ENCODE data around the gene INPP4A. TPM values are rescaled to one million over a fixed set of nuclear protein-coding genes. Genes with fewer than 3 reads are reported as not detected.

INPP4A gene
- total and polyA plus RNA-seq, 10 of the 15 experiments (the other 5 are each of a cell fraction or from before 2014, with no cell fraction given), result 4.7 to 62.3 (median 36.9) TPM

DNA sequence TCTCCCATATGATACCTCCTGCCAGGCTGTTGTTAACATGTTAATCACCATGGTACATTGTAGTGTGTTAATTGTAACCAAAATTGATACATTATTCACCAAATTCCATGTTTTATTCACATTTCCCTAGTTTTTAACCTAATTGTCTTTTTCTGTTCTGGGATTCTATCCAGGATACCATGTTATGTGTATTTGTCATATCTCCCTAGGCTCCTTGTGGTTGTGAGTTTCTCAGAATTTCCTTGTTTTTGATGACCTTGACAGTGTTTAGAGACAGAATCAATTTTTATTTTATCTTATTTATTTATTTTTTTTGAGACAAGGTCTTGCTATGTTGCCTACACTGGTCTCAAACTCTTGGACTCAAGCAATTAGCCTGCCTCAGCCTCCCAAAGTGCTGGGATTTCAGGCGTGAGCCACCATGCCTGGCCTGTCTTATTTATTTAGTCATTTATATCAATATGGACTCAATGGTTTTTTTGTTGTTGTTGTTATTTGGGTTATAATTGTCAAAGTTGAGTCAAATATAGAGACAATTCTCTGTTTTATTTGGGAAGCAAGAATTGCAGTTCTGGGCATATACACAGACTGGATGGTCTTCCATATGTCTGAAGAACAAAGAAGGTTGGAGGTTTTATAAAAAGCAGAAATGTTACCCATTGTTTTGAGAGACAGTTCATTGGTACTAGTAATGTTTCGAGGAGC lies 42.6 kb downstream of the INPP4A start (continued):
- TF ChIP-seq BACH1 (IDR thresholded peaks at IDR 0.05; ENCODE audit: borderline replicate concordance), result no peak
- peak; percentile 15; the same call in 1 of the 2 replicates for TF ChIP-seq CBFB (IDR thresholded peaks at IDR 0.05; ENCODE audit: low read depth)
- TF ChIP-seq ZSCAN29 (IDR thresholded peaks at IDR 0.05), result no peak
- no peak for TF ChIP-seq MYC (IDR thresholded peaks at IDR 0.05; ENCODE audit: insufficient read depth, insufficient read length, insufficient replicate concordance, low read length, severe bottlenecking)

DNA sequence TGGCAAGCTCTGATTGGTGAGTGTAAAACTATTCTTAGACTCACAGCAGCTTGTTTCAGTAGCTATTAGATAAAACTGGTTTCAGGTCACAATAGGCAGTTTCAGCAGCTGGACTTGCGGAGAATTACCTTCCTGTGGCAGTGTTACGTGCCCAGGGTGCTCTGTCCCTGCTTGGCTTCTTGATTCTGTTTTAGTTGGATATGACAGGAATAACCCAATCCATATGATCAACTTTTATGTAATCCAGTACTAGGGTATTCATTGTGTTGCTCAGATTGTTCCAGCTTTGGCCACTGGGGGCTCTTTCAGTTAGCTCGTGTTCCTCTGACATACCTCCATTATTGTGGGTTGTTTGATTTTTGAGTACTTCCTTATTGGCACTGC lies 43.1 kb downstream of the INPP4A start:
- H3K79me2 ChIP-seq (ENCODE audit: control insufficient read depth, insufficient read depth, low read length), result peaks cover 89% of the 10 kb centered on the region
- TF ChIP-seq, protein P1, sequence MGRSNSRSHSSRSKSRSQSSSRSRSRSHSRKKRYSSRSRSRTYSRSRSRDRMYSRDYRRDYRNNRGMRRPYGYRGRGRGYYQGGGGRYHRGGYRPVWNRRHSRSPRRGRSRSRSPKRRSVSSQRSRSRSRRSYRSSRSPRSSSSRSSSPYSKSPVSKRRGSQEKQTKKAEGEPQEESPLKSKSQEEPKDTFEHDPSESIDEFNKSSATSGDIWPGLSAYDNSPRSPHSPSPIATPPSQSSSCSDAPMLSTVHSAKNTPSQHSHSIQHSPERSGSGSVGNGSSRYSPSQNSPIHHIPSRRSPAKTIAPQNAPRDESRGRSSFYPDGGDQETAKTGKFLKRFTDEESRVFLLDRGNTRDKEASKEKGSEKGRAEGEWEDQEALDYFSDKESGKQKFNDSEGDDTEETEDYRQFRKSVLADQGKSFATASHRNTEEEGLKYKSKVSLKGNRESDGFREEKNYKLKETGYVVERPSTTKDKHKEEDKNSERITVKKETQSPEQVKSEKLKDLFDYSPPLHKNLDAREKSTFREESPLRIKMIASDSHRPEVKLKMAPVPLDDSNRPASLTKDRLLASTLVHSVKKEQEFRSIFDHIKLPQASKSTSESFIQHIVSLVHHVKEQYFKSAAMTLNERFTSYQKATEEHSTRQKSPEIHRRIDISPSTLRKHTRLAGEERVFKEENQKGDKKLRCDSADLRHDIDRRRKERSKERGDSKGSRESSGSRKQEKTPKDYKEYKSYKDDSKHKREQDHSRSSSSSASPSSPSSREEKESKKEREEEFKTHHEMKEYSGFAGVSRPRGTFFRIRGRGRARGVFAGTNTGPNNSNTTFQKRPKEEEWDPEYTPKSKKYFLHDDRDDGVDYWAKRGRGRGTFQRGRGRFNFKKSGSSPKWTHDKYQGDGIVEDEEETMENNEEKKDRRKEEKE (IDR thresholded peaks at IDR 0.05), result no peak
- TF ChIP-seq EED (IDR thresholded peaks at IDR 0.05; ENCODE audit: low read depth), result peak; percentile 96
- peak; percentile 84 for TF ChIP-seq NFIC (IDR thresholded peaks at IDR 0.05; ENCODE audit: low read depth, low read length)
- TF ChIP-seq FOS (IDR thresholded peaks at IDR 0.05; ENCODE audit: borderline replicate concordance, extremely low read depth, insufficient read length), result no peak
- no peak for TF ChIP-seq ZZZ3 (IDR thresholded peaks at IDR 0.05; ENCODE audit: control insufficient read depth, insufficient read length, low read depth)
- TF ChIP-seq PAX8 (IDR thresholded peaks at IDR 0.05), result no peak
- peak; percentile 57; the same call in 1 of the 2 replicates for TF ChIP-seq POLR2A (IDR thresholded peaks at IDR 0.05; ENCODE audit: low read depth, low read length)
- TF ChIP-seq CHD1 (IDR thresholded peaks at IDR 0.05; ENCODE audit: low read depth, low read length), result no peak
- peak; percentile 94; the same call in 1 of the 2 replicates for TF ChIP-seq CBX5 (IDR thresholded peaks at IDR 0.05; ENCODE audit: low read depth)
- TF ChIP-seq CBFB (IDR thresholded peaks at IDR 0.05; ENCODE audit: low read depth), result peak; percentile 15; the same call in 1 of the 2 replicates
- no peak for TF ChIP-seq SMARCA5 (IDR thresholded peaks at IDR 0.05)
- no peak; the same call in 1 of the 2 replicates for TF ChIP-seq MTA3 (IDR thresholded peaks at IDR 0.05; ENCODE audit: borderline replicate concordance, low read length)
- TF ChIP-seq EGR1 (IDR thresholded peaks at IDR 0.05; ENCODE audit: borderline replicate concordance in 1 of 2, low read depth in 2 of 2, low read length in 2 of 2), result no peak
- no peak; the same call in 1 of the 2 replicates for TF ChIP-seq GATAD2B (conservative IDR thresholded peaks at IDR 0.05; ENCODE audit: low read depth)
- TF ChIP-seq TARDBP (IDR thresholded peaks at IDR 0.05; ENCODE audit: borderline replicate concordance), result no peak
- TF ChIP-seq MXI1 (IDR thresholded peaks at IDR 0.05; ENCODE audit: low read depth, low read length), result no peak
- peak; percentile 92 for TF ChIP-seq MEF2A (IDR thresholded peaks at IDR 0.05; ENCODE audit: insufficient read depth, low read depth, low read length)
- TF ChIP-seq BRCA1 (IDR thresholded peaks at IDR 0.05; ENCODE audit: low read depth, low read length), result no peak

More for the DNA sequence above, 43.1 kb downstream of the INPP4A start:
- FAIRE-seq, result peak; percentile 47
- H2AFZ ChIP-seq (ENCODE audit: control insufficient read depth, low read depth, low read length), result no peak overlapping the region
- no peaks in the 10 kb centered on the region; the same call in 2 of the 3 replicates for H3K9me3 ChIP-seq (replicated peaks; ENCODE audit: control insufficient read depth, insufficient read depth, low read length)
- peak overlapping the region; percentile 58 for H3K9ac ChIP-seq (ENCODE audit: control insufficient read depth, insufficient read depth, low read length)
- peaks cover 76% of the 10 kb centered on the region for H3K4me1 ChIP-seq (ENCODE audit: control insufficient read depth, insufficient read depth, low read length)
- peaks cover 11% of the 10 kb centered on the region in 2 experiments for H3K36me3 ChIP-seq (ENCODE audit: control insufficient read depth in 2 of 2, insufficient read depth in 2 of 2, low read length in 1 of 2)
- peak overlapping the region; percentile 78 for H3K27ac ChIP-seq (ENCODE audit: control insufficient read depth, insufficient read depth)
- BruUV-seq (replicated peaks), result no TSS peak
- in situ Hi-C loops (cut with MboI), result no loop called here
- ChIA-PET POLR2A (interaction anchor here (0.9 to 16.1 kb wide), 6 partner anchors 8 to 28 kb away, joined by 3 to 545 read pairs (median 6); no protein-coding TSS in a partner anchor), SMC1A (ENCODE audit: uncharacterized antibody, unreplicated experiment) (interaction anchor here (0.6 to 24.6 kb wide), 10 partner anchors 11 to 844 kb away, joined by 3 to 816 read pairs (median 5); no protein-coding TSS in a partner anchor), RAD21 (ENCODE audit: unreplicated experiment) (interaction anchor here (0.7 to 9.1 kb wide), 15 partner anchors 10 to 208 kb away, joined by 3 to 200 read pairs (median 6); no protein-coding TSS in a partner anchor), CTCF (interaction anchor here (0.6 to 6.6 kb wide), 23 partner anchors 8 to 76 kb away, joined by 3 to 64 read pairs (median 7); partner anchors contain the start of gene INPP4A)
- ATAC-seq, result peak; percentile 69
- H4K20me1 ChIP-seq (ENCODE audit: control insufficient read depth, insufficient read depth), result no peaks in the 10 kb centered on the region
- H3K4me3 ChIP-seq, result no peak overlapping the region; the same call in 1 of the 2 replicates
- intact Hi-C loops (cut with micrococcal nuclease; ENCODE audit: unreplicated experiment), result loop anchor here (5.0 kb wide), 1 partner anchor 75 kb away; no protein-coding TSS in a partner anchor
- WGBS (ENCODE audit: insufficient coverage, insufficient replicate concordance, low lambda C conversion rate, missing lambda C conversion rate), result 1% methylated on average over 3 of the region's 3 CpGs
- H3K27me3 ChIP-seq (replicated peaks in 1 of 2; ENCODE audit: control insufficient read depth in 2 of 2, insufficient read depth in 2 of 2, low read length in 1 of 2), result no peaks in the 10 kb centered on the region
- peak overlapping the region; percentile 69 for H3K4me2 ChIP-seq (ENCODE audit: control insufficient read depth, insufficient read depth)
- peak; percentile 92 for DNase-seq (ENCODE audit: low read depth, low spot score)

Measured in GM12878 (cell line).